CD14-positive monocyte (primary cell): Measurements from ENCODE around the gene BNC2. TPM values are rescaled to one million over a fixed set of nuclear protein-coding genes. Genes with fewer than 3 reads are reported as not detected.

Experiments used
- DNase-seq, 3 donors: peaks; one replicate each; pipeline ENCODE4 v3.0.0-alpha.2; 2011 to 2022
- H2AFZ ChIP-seq: 2 replicates; pipeline ENCODE4 v1.6.0; 2012; ENCODE audit warnings: mild to moderate bottlenecking, low read depth, low read length, inconsistent platforms; ENCODE audit not compliant: insufficient read depth, poor library complexity, severe bottlenecking
- H3K27ac ChIP-seq, 2 donors: 1 replicate in 1 of 2; 2 replicates in 1 of 2; pipeline ENCODE4 v1.5.1; 2012 to 2013; ENCODE audit warnings: low read length in 2 of 2, control low read depth in 1 of 2, inconsistent platforms in 1 of 2, low read depth in 1 of 2, mild to moderate bottlenecking in 1 of 2
- H3K27me3 ChIP-seq, 2 donors: one replicate each; pipeline versions ENCODE4 v1.6.0 to v1.6.1; 2011 to 2013; ENCODE audit warnings: low read length in 2 of 2; ENCODE audit not compliant: control insufficient read depth in 2 of 2, insufficient read depth in 2 of 2
- H3K36me3 ChIP-seq, 2 donors: replicated peaks in 1 of 2; 1 replicate in 1 of 2; 2 replicates in 1 of 2; pipeline versions ENCODE4 v1.5.1 to v1.6.1; 2012 to 2013; ENCODE audit warnings: low read length in 2 of 2, control low read depth in 1 of 2, inconsistent platforms in 1 of 2, mild to moderate bottlenecking in 1 of 2; ENCODE audit not compliant: insufficient read depth in 2 of 2, control insufficient read depth in 1 of 2
- H3K4me1 ChIP-seq, 2 donors: 1 replicate in 1 of 2; 2 replicates in 1 of 2; pipeline versions ENCODE4 v1.5.1 to v1.6.1; 2012 to 2013; ENCODE audit warnings: low read length in 2 of 2, control low read depth in 1 of 2, inconsistent platforms in 1 of 2, mild to moderate bottlenecking in 1 of 2, moderate library complexity in 1 of 2; ENCODE audit not compliant: insufficient read depth in 2 of 2, control insufficient read depth in 1 of 2
- H3K4me2 ChIP-seq: replicated peaks from 2 replicates; pipeline ENCODE3; 2012; ENCODE audit warnings: low read length, moderate library complexity, mild to moderate bottlenecking; ENCODE audit not compliant: poor library complexity, severe bottlenecking; ENCODE audit errors: extremely low read depth
- H3K4me3 ChIP-seq, 3 experiments: fragments of 200-600 bp in 1 of 3; sonication (generic) in 1 of 3; replicated peaks in 1 of 3; 1 replicate in 2 of 3; 2 replicates in 1 of 3; pipeline ENCODE4 v1.5.1; 2011 to 2013; ENCODE audit warnings: low read length in 3 of 3, mild to moderate bottlenecking in 3 of 3, control low read depth in 2 of 3, low read depth in 2 of 3, inconsistent platforms in 1 of 3, moderate library complexity in 1 of 3
- H3K79me2 ChIP-seq: 2 replicates; pipeline ENCODE4 v1.6.0; 2012; ENCODE audit warnings: mild to moderate bottlenecking, control low read depth, inconsistent platforms, low read length, moderate library complexity; ENCODE audit not compliant: insufficient read depth
- H3K9ac ChIP-seq: 2 replicates; pipeline ENCODE4 v1.6.0; 2017; ENCODE audit warnings: low read length, mild to moderate bottlenecking; ENCODE audit not compliant: insufficient read depth, poor library complexity, severe bottlenecking
- H3K9me3 ChIP-seq, 2 donors: replicated peaks in 1 of 2; 1 replicate in 1 of 2; 2 replicates in 1 of 2; pipeline versions ENCODE4 v1.5.1 to v1.6.1; 2012 to 2013; ENCODE audit warnings: low read length in 2 of 2, control low read depth in 1 of 2; ENCODE audit not compliant: control insufficient read depth in 1 of 2, insufficient read depth in 1 of 2
- H4K20me1 ChIP-seq: 2 replicates; pipeline ENCODE4 v1.6.0; 2012; ENCODE audit warnings: mild to moderate bottlenecking, low read length, control low read depth, moderate library complexity; ENCODE audit not compliant: insufficient read depth
- H3K27ac Mint-ChIP-seq, 7 donors: one replicate each; pipeline ENCODE4 v1.8.0; 2020; ENCODE audit warnings: mild to moderate bottlenecking in 7 of 7, mixed read lengths in 7 of 7, moderate library complexity in 6 of 7, inconsistent platforms in 2 of 7
- H3K27me3 Mint-ChIP-seq, 3 donors: one replicate each; pipeline ENCODE4 v1.8.0; 2021 to 2022; ENCODE audit warnings: low read depth in 3 of 3, mild to moderate bottlenecking in 3 of 3, mixed read lengths in 3 of 3, moderate library complexity in 3 of 3, inconsistent platforms in 1 of 3
- H3K36me3 Mint-ChIP-seq, 2 donors: one replicate each; pipeline ENCODE4 v1.8.0; 2020; ENCODE audit warnings: mixed read lengths in 2 of 2, inconsistent platforms in 1 of 2, mild to moderate bottlenecking in 1 of 2
- H3K4me1 Mint-ChIP-seq: one replicate; pipeline ENCODE4 v1.8.0; 2020; ENCODE audit warnings: mild to moderate bottlenecking, mixed read lengths
- H3K4me3 Mint-ChIP-seq, 2 donors: one replicate each; pipeline ENCODE4 v1.8.0; 2020; ENCODE audit warnings: mild to moderate bottlenecking in 2 of 2, mixed read lengths in 2 of 2, moderate library complexity in 1 of 2
- H3K9me3 Mint-ChIP-seq, 7 donors: one replicate each; pipeline ENCODE4 v1.8.0; 2020 to 2022; ENCODE audit warnings: mixed read lengths in 7 of 7, mild to moderate bottlenecking in 6 of 7, moderate library complexity in 6 of 7, inconsistent platforms in 2 of 7
- CTCF ChIP-seq: fragments of 200-600 bp; IDR thresholded peaks from one replicate; pipeline ENCODE4 v1.8.0; 2022; ENCODE audit warnings: antibody characterized with exemption, mild to moderate bottlenecking
- WGBS: methylation state at CpG from one replicate; pipeline ENCODE4 v1.1.5; 2013; ENCODE audit warnings: missing lambda C conversion rate; ENCODE audit not compliant: insufficient coverage; 5-methylcytosine and 5-hydroxymethylcytosine counted together
- intact Hi-C, 2 donors: fragments of 100-400 bp; cut with micrococcal nuclease; formaldehyde crosslinking; loops; one replicate each; pipeline versions ENCODE4 v1.15.0 to v1.15.1; 2023
- polyA plus RNA-seq, 3 donors: library from polyadenylated mRNA; depleted of rRNA in 1 of 3; unstranded in 2 of 3; stranded (reverse) in 1 of 3; fragments of 300-500 nt in 2 of 3; fragments of >200 nt in 1 of 3; fragmentation: Illumina TruSeq in 2 of 3; gene quantifications; 1 replicate in 2 of 3; 2 replicates in 1 of 3; pipeline ENCODE4 v1.2.3, GENCODE V29; 2012 to 2021

Gene BNC2
- polyA plus RNA-seq, 3 donors = 0.01 TPM; not detected in 2

- no peaks in the 10 kb centered on the region for H3K9me3 ChIP-seq
- no peak overlapping the region for H3K4me2 ChIP-seq
- no peaks in the 10 kb centered on the region for H3K27me3 ChIP-seq
- no peaks in the 10 kb centered on the region for H3K4me1 Mint-ChIP-seq
- WGBS = 90% methylated on average over 2 of the region's 5 CpGs
- H3K36me3 Mint-ChIP-seq = no peaks in the 10 kb centered on the region
- H3K4me3 Mint-ChIP-seq = no peak overlapping the region
- no peaks in the 10 kb centered on the region for H4K20me1 ChIP-seq
- TF ChIP-seq CTCF = no peak
- H3K9me3 Mint-ChIP-seq = no peaks in the 10 kb centered on the region
- intact Hi-C loops = no loop called here
- no peaks in the 10 kb centered on the region for H3K36me3 ChIP-seq
- H3K27me3 Mint-ChIP-seq = peaks cover 0 to 1% (median 0%) of the 10 kb centered on the region in 3 donors
- H3K79me2 ChIP-seq = no peaks in the 10 kb centered on the region
- H3K27ac Mint-ChIP-seq = no peak overlapping the region
- H3K4me1 ChIP-seq = no peaks in the 10 kb centered on the region
- DNase-seq = no peak
- no peak overlapping the region for H3K9ac ChIP-seq
- H3K27ac ChIP-seq = no peak overlapping the region
- no peak overlapping the region for H2AFZ ChIP-seq
- no peak overlapping the region for H3K4me3 ChIP-seq
Measured at GRCh38 chr9:16675131-16675530, 195.3 kb downstream of the BNC2 start.

- H3K27me3 ChIP-seq = no peaks in the 10 kb centered on the region
- no peak overlapping the region for H2AFZ ChIP-seq
- no peaks in the 10 kb centered on the region for H3K9me3 ChIP-seq
- Mint-ChIP-seq H3K27me3 (peaks cover 0 to 1% (median 0%) of the 10 kb centered on the region in 3 donors), H3K36me3 (no peaks in the 10 kb centered on the region), H3K27ac (no peak overlapping the region), H3K4me3 (no peak overlapping the region), H3K4me1 (no peaks in the 10 kb centered on the region), H3K9me3 (peaks cover 0 to 2% (median 0%) of the 10 kb centered on the region in 7 donors)
- no peaks in the 10 kb centered on the region for H3K4me1 ChIP-seq
- no peaks in the 10 kb centered on the region for H3K79me2 ChIP-seq
- no peak overlapping the region for H3K27ac ChIP-seq
- H3K9ac ChIP-seq = no peak overlapping the region
- H3K4me2 ChIP-seq = no peak overlapping the region
- no peak for DNase-seq
- H4K20me1 ChIP-seq = no peaks in the 10 kb centered on the region
- intact Hi-C loops = no loop called here
- H3K36me3 ChIP-seq = no peaks in the 10 kb centered on the region
- no peak for TF ChIP-seq CTCF
- H3K4me3 ChIP-seq = no peak overlapping the region
Measured at GRCh38 chr9:16673171-16673570, 197.3 kb downstream of the BNC2 start.
